GM19455 (cell line): ENCODE measurements around the gene UQCC2.

ENCODE experiments used
- ATAC-seq: cut with Tn5 transposase; IDR thresholded peaks from one replicate; pipeline ENCODE4 v1.9.1; 2021; ENCODE audit not compliant: unreplicated experiment

UQCC2 gene

DNA sequence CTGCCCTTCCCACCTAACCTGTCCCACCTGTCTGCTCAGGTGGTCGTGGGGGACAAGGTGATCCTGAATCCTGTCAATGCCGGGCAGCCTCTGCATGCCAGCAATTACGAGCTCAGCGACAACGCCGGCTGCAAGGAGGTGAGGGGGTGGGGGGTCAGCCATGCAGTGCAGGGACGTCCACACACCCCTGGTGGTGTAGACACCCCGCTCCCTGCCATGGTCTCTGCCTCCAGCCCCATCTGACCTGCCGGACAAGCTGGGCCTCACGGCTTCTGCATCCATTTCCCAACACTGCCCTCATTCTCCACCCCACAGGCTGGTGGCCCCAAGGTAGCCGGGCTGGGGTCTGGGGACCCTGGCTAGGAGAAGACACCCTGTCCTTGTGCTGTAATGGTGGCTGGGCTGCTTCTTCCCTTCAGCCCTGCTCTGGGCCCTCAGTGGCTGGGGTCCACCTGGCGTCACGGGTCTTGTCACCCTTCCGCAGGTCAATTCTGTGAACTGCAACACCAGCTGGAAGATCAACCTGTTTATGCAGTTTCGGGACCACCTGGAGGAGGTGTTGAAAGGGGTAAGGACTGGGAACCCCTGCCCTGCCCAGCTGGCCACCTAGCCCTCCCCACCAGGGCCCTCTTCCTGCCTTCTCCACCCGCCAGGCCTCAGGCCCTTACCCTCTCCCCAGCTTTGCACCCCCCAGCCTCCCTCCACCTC, 52.4 kb downstream of the UQCC2 start:
- no peak for ATAC-seq

DNA sequence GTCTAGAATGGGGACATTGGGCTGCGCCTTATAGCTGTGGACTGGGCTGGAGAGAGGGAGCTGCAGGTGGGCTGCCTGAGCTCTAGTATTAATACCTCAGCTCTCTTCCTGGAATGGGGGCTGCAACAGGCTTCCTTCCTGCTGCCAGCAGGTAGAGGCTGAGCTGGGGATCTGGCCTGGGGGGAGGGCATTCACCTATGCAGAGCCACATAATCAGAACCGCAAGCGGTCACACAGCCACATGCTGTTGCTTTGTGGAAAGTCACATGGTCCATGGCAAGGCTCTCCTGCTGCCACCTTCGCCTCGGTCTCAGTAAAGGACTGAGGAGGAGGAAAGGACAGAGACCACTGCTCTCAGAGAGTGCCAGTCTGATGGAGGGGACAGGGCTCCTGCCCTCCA, 54.7 kb downstream of the UQCC2 start:
- ATAC-seq: no peak

DNA sequence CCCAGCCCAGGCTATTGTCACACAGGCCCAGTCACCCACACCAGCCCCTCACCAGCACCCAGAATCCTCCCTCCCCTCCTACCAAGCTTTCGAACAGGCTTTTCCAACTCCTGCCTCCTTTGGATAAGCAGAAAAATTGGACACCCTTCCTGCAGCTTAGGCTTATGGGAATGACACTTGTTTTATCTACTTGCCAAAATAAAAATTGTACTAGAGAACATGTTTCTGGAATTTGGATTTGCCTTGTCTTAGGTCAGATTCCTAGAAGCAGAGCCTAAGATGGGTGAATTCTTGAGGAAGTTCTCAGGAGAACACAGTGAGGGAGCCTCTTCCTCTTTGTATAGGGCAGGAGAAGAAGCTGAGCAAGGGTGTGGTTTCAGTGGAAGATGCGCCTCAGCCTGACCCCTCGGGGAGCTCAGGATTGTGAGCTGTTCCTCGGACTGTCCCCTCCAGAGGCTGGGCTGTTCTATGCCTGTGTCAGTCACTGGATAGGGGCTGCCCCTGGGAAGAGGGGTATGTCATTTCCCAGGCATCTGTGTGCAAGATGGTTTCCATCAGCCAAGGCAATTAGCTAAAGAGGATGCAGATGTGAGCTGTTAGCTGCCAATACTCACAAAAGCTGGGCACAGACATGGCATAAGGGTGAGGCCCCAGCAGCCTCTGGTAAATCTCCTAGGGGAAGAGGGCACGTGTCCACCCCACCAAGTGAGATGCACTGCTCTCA, 56.5 kb downstream of the UQCC2 start:
- ATAC-seq: no peak

DNA sequence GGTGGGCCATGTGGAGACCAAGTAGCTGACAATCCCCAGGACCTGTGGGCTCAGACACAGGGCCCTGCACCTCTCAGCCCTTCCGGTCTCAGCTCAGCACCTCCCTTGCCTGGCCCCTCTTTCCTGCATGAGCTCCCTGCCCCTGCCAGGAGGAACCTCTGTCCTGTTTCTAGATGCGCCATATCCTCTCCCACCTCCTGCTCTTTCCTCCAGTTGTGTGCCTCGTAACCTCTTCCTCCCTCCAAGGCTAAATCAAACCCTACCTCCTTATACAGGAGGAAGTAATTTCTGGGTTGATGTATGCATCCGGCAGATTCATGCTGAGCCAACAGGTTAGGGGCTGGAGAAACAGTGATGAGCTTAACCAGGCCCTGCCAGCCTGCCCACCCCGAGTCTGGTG, 59.5 kb downstream of the UQCC2 start:
- ATAC-seq: no peak

DNA sequence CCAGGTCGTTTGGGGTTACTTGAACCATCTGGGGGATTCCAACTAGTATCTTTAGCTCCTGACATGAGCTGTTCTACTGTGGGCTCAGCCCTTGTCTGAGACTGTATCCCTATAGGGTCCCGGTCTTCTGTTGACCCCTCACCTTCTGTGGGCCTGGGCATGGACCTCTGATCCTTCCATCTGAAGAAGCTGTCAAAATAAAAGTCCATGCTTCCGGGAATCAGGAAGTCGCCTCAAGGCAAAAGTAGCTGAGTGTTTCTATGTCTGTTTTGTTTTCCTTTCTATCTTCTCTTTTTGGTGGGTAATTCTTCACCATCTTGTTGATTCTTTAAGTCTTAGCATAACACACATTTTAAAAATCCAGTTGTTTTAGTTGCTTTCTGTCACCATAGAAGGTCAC, 60.1 kb downstream of the UQCC2 start:
- no peak for ATAC-seq
